Renal cortical epithelial cell (primary cell): Measurements from ENCODE around the gene MPIG6B. TPM values are rescaled to one million over a fixed set of nuclear protein-coding genes. Genes with fewer than 3 reads are reported as not detected.
A peak's percentile ranks its signal among the peaks of the same experiment; 100 is the strongest.

Source experiments
- DNase-seq: peaks from one replicate; pipeline ENCODE4 v3.0.0-alpha.2; 2011; ENCODE audit warnings: low read depth
- total RNA-seq: library from RNA; depleted of rRNA; stranded (reverse); fragments of >200 nt; gene quantifications from 2 replicates; pipeline ENCODE4 v1.2.3, GENCODE V29; 2014

Gene MPIG6B
- total RNA-seq, 1 donor from 2014 or later: not detected

GRCh38 chr6:31721351-31722020 is 1.7 kb upstream of the MPIG6B start, which contains the start of gene LY6G6C:
Gene LY6G6C, minus strand, starts transcription at chr6:31721746. Its CDS starts 67 bp downstream, at chr6:31721679.
- DNase-seq: no peak

GRCh38 chr6:31722173-31722572 is 1.0 kb upstream of the MPIG6B start:
- DNase-seq: no peak

DNA sequence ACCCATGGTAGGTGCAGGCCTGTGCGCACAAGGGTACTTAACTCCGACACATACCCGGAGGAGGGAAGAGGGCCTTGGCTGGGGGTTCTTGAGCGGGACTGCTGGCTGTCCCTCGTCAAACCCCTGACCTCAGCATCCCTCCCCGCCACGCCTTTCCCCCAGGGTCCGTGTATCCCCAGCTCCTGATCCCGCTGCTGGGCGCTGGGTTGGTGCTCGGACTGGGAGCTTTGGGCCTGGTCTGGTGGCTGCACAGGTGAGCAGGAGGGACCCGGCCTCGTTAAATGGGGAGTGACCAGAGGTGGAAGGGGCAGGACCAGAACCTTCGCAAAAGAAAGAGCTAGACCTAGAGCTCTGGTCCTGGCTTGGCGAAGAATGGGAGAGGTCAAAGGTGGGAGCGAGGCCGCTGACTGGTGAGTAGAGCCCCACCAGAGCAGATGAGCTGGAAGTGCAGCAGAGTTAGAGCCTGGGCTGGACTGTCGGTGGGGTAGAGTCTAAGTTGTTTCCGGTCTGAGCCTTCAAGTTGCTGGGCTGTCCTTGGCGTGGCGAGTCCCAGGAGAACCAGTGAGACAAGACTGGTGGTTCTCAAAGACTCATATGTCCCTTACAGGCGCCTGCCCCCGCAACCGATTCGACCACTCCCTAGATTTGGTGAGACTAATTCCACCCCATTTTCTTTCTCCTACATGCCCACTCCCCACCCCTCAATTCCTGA is 963 bp downstream of the MPIG6B start:
- DNase-seq: no peak

DNA sequence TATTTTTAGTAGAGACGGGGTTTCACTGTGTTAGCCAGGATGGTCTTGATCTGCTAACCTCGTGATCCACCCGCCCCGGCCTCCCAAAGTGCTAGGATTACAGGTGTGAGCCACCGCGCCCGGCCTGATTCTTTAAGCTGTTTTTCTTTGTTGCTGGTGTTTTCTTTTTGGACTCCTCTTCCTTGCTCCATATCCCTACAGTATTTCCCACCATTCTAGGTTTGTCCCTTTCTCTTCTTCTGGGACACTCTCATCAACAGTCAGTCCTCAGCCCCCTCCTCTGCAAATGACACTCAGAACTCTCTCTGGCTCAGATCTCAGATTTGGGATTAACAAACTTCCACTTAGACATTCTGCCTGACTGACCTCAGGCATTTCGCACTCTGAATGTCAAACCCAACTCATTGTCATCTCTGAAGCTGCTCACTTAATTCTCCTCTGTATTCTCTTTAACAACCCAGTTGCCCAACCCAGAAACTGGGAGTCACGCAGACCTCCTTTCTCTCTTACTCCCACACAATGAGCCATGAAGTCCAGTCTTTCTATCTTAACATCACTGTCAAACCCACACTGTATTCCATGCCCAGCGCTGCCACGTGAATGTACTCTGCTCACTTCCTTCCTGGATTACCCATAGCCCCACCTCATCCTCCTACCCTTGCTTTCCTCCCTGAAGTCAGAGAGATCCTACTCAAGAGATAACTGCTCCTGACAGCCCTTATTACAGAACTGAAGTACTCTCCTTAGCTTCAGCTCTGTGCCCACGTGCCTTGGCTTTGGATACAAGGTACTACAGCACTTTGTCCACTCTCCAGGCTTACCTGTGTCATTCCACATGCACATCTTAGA is 2.6 kb downstream of the MPIG6B start:
- DNase-seq: no peak

DNA sequence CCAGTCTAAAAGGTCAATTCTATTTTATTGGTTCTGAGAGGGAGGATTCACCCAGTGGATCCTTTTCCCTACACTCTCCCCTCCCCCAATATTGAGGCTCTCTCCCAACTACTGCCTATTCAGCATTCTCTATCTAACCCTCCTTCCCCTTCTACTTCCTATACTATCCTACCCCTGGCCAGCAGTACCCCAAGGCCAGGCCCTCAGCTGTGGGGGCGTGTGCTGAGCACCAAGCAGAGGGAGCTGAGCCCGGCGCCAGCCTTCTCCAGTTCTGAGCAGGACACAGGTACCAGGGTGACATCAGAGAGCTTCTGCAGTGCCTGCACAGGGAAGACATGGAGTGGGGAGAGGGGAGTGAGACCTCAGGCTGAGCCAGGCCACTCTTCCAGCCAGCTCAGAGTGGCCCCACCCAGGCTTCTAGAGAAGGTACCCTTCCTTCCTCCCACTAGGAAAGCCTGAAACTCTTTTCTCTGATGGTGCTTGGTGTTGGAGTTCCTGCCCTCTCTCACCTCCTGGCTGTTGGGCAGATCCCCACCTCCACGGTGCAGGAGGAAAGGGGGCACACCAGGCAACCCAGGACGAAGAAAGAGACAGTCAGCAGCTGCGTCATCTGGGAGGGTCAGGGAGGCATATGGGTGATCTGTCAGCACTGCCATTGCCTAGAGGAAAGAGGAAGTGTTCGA is 4.0 kb downstream of the MPIG6B start:
- DNase-seq: no peak

DNA sequence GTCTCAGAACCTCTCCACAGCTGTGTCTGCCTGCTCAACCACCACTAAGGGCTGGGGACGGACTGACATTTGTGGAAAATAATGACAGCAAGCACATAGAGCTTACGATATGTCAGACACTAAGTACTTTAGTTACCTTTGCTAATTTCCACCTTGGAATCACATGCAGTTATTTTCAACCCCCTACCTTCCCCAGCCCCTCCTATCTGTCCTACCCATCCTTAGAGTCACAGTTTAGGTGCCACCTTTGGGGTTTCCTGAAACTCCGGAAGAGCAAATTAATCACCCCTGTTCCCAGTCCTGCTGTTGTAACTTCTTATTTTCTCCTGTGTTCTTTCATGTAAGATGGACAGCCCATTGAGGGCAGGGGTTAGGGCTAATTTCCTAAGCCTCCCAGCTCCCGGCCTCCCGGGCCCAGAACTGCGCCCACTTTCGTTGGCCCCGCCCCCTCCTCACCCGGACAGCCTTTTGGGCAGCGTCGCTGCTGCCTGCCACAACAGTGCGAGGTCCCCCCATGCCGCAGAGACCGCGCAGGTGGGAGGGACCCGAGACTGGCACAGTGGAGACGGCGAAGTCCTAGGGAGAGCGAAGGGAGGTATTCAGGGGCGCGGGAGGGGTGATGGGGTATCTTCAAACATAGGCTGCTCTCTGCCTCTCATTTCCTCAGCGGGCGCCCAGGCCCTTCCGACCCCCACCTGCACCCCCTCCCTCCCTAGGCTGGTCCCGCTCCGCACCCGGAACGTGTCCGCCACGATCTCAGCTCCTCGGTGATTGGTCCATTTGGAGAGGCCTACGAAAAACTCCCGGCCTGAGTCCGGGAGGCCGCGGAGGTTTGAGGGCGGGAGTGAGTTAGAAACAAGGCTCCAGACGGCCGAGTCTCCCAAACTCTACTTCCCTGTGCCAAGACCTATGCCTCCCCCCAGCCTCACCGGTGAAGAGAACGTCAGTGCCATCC is 4.8 kb downstream of the MPIG6B start:
- no peak for DNase-seq

DNA sequence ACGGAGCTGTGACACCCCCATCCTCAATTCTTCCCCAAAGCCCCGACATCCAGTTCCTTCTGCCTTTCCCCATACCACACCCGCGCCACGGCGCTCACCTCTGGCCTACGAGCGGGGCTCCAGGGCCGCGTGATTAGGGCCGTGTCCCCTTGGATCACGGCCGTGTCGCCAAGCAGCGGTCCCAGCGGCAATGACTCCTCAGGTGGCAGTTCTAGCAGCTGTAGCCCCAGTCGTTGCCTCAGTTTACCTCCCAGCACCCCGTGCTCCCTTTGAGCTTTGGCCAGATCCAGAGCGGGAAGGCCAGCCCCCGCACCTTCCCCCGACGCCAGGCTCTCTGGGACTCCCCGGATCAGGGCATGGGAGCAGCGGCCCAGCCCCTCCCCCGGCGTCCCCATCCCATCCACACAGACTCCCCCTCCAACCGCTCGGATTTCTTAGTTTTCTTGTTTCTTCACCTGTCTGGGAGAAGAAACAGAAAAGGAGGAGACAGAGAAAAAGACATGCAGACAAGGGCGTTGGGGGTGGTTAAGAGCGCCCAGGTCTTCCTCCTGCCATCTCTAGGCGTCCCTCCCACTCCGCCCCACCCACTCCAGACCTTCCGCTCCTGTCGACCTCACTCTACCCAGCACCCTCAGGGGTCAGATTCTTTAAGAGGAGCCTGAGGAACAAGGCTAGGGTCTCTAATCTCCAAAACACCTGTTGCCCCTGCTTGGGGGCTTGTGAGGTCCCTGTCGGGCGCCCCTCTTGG is 5.8 kb downstream of the MPIG6B start, which contains the start of gene DDAH2:
Gene DDAH2 (minus strand): TSS at position 533 of the 748 bp plus-strand sequence. CDS start 138 bp downstream, at position 395.
- no peak for DNase-seq

- DNase-seq: peak; percentile 78
Observed at GRCh38 chr6:31729515-31729978, 6.4 kb downstream of the MPIG6B start.

- peak; percentile 40 for DNase-seq
Observed at GRCh38 chr6:31729979-31730630, 6.9 kb downstream of the MPIG6B start.

GRCh38 chr6:31730631-31731086 is 7.5 kb downstream of the MPIG6B start:
- DNase-seq: no peak

DNA sequence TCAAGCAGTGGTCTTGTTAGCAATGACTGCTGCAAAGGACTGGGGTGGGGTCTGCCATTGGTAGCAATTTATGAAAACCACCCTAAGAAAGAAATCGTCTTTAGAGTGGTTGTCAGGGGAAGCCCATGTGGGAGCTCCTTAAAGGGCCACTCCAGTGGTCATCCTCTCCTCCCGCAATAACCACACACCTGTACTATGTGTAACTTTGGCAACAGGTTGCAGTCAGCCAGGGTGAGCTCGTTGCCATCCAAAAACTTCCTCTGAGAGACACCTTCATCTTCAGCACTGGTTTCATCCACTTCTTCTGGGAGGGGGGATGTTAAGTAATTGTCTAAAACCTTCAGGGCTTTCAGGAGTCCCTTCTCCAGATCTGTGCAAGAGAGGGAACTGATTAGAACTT is 8.9 kb downstream of the MPIG6B start:
- no peak for DNase-seq

- no peak for DNase-seq
Observed at GRCh38 chr6:31733734-31734133, 10.6 kb downstream of the MPIG6B start.

DNA sequence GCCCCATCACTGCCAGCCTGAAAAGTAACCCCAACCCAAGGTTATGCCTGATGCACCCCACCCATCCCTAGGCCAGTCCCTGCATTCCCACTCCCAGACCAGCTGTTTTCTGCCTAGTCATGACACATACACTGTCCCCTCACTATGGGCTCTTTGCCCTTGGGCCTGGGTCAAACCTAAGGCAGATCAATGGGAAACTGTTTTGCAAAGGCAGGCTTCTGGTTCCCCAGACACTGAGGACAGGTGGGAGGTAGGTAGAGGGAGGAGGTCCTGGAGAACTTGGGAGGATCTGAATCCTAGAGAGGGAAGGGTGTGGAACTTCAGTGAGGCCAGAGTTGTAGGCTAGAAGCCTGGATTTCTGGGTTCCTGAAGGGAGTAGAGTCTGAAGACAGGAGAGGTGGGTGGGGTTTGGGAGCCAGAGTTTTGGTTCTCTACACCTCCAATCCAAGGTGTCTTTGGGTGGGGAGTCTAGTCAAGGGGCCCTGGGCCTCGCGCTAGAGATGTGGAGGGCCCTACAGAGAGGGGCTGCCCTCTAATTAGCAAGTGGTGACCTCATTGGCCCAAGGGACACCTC is 11.2 kb downstream of the MPIG6B start:
- DNase-seq: no peak

DNA sequence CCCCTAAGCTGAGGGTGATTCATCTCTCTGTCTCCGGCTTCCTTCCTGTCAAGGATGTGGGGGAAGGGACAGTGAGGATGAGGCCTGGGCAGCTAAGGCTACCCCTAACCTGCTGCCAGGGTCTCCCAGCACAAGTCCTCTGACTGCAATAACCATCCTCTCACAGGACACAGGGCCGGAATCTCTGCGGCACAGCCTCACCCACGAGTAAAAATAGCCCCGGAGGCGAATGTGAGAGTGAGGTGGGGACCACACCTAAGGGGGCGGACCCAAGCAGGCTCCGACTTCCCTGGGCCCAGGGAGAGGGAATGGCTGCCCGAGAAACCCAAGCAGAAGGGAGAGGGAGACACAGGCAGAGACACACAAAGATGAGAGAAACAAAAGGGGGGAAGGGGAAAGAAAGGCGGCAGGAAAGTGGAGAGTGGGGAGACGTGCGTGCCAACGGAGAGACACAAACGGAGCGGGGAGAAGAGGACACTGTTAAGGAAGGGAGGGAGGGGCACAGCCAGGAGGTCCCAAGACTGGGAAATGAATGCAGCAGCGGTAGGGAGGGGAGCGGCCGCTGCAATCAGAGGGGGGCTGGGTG is 11.7 kb downstream of the MPIG6B start:
- DNase-seq: peak; percentile 62

GRCh38 chr6:31736021-31736767 is 13.0 kb downstream of the MPIG6B start, which contains the start of gene CLIC1:
Gene CLIC1, minus strand, starts transcription at chr6:31736530. Its CDS starts 230 bp downstream, at chr6:31736300.
- DNase-seq: peak; percentile 69

- no peak for DNase-seq
Observed at GRCh38 chr6:31736768-31737314, 13.7 kb downstream of the MPIG6B start.
